Activated CD8-positive, alpha-beta memory T cell treated with anti-CD3 and anti-CD28 coated beads, Interleukin-2, amount 50 U/mL, for 4 hours (primary cell): ENCODE results near the gene CCL22.
"Not testable (repeated sequence)": the region's sequence is repeated elsewhere in the genome, so short reads cannot be mapped to it uniquely, and the experiment has no call there.

ENCODE experiments used
- DNase-seq: peaks from one replicate; pipeline ENCODE4 v3.0.0-alpha.2; 2020

Gene CCL22

GRCh38 chr16:57348327-57348726, 10.3 kb upstream of the CCL22 start:
- DNase-seq, result no peak

- DNase-seq, result no peak
These were observed 9.2 kb upstream of the CCL22 start for GRCh38 chr16:57349212-57350031.

- DNase-seq, result no peak
These were observed 5.9 kb upstream of the CCL22 start for GRCh38 chr16:57352636-57353047.

GRCh38 chr16:57354311-57354710, 4.3 kb upstream of the CCL22 start:
- DNase-seq, result no peak

- DNase-seq, result no peak
These were observed 2.6 kb upstream of the CCL22 start for GRCh38 chr16:57355898-57356414.

GRCh38 chr16:57356547-57356946, 2.0 kb upstream of the CCL22 start:
- DNase-seq, result no peak

- DNase-seq, result no peak
These were observed 1.1 kb upstream of the CCL22 start for GRCh38 chr16:57357330-57358085.

- DNase-seq, result no peak
These were observed 530 bp upstream of the CCL22 start for GRCh38 chr16:57358086-57358420.

- no peak for DNase-seq
These were observed 1.8 kb downstream of the CCL22 start for GRCh38 chr16:57360321-57360935.

GRCh38 chr16:57361404-57361803, 2.8 kb downstream of the CCL22 start:
- DNase-seq, result no peak

GRCh38 chr16:57364143-57364542, 5.6 kb downstream of the CCL22 start:
- DNase-seq, result no peak

- no peak for DNase-seq
These were observed 8.0 kb downstream of the CCL22 start for GRCh38 chr16:57366544-57367040.

- DNase-seq, result no peak
These were observed 8.7 kb downstream of the CCL22 start for GRCh38 chr16:57367116-57367752.

GRCh38 chr16:57371494-57372371, 13.2 kb downstream of the CCL22 start:
- DNase-seq, result no peak

GRCh38 chr16:57372372-57373116, 14.0 kb downstream of the CCL22 start, which contains the start of gene CX3CL1:
CX3CL1 (plus strand) TSS chr16:57372490; CDS start chr16:57372569, 79 bp downstream.
- DNase-seq, result no peak

GRCh38 chr16:57373117-57373947, 14.7 kb downstream of the CCL22 start:
- no peak for DNase-seq

- DNase-seq, result no peak
These were observed 15.5 kb downstream of the CCL22 start for GRCh38 chr16:57374067-57374534.

GRCh38 chr16:57374925-57375465, 16.4 kb downstream of the CCL22 start:
- DNase-seq, result not testable (repeated sequence)

- no peak for DNase-seq
These were observed 17.8 kb downstream of the CCL22 start for GRCh38 chr16:57376313-57376818.
